K562 (cell line): ENCODE measurements around the gene PHLDA3. TPM values are rescaled to one million over a fixed set of nuclear protein-coding genes. Genes with fewer than 3 reads are reported as not detected.

Experiments
- HLTF ChIP-seq: fragments of 450-650 bp; IDR thresholded peaks from 2 replicates; pipeline ENCODE4 v1.6.1; 2016
- REST ChIP-seq, 2 experiments: fragments of 450-650 bp; formaldehyde crosslinking in 1 of 2; IDR thresholded peaks; 2 replicates each; pipeline versions ENCODE4 v1.4.0 to v1.6.1; 2014 to 2020; ENCODE audit warnings: mild to moderate bottlenecking in 2 of 2, borderline replicate concordance in 1 of 2, low read depth in 1 of 2
- SIRT6 ChIP-seq: IDR thresholded peaks from one replicate; pipeline ENCODE4 v1.6.1; 2012; ENCODE audit warnings: low read depth, mild to moderate bottlenecking, control low read depth, inconsistent platforms, low read length, moderate library complexity
- ZBTB1 ChIP-seq: sonication (generic); formaldehyde crosslinking; IDR thresholded peaks from 2 replicates; pipeline ENCODE4 v1.8.1; 2023; ENCODE audit warnings: missing genetic modification reagents, low read depth, mild to moderate bottlenecking, borderline replicate concordance
- ZBTB40 ChIP-seq, 2 experiments: fragments of 450-650 bp in 1 of 2; sonication (generic) in 1 of 2; formaldehyde crosslinking in 1 of 2; IDR thresholded peaks; 2 replicates each; pipeline versions ENCODE4 v1.7.1 to v1.9.0; 2016 to 2022; ENCODE audit warnings: inconsistent platforms in 1 of 2, mild to moderate bottlenecking in 1 of 2, missing genetic modification reagents in 1 of 2
- ZBTB9 ChIP-seq: fragments of 450-650 bp; formaldehyde crosslinking; IDR thresholded peaks from 2 replicates; pipeline ENCODE4 v1.4.0; 2020; ENCODE audit warnings: mild to moderate bottlenecking, moderate library complexity
- ZKSCAN8 ChIP-seq: fragments of 200-800 bp; sonication (Bioruptor generic); IDR thresholded peaks from 2 replicates; pipeline ENCODE4 v1.6.1; 2016; ENCODE audit warnings: missing genetic modification characterization, missing compliant biosample characterization
- ZNF165 ChIP-seq: fragments of 250-450 bp; sonication (Bioruptor Pico); IDR thresholded peaks from 2 replicates; pipeline ENCODE4 v1.4.0; 2020; ENCODE audit warnings: borderline replicate concordance
- ZNF316 ChIP-seq: fragments of 450-650 bp; IDR thresholded peaks from 2 replicates; pipeline ENCODE4 v1.6.1; 2016
- polyA plus RNA-seq, 8 experiments: library from polyadenylated mRNA; depleted of rRNA in 4 of 8; stranded (reverse) in 5 of 8; unstranded in 3 of 8; fragments of >200 nt; fragmentation: Nextera tagmentation in 2 of 8; fragmentation: Illumina TruSeq in 1 of 8; extraction: Ambion mirVana in 2 of 8; extraction: Trizol in 1 of 8; gene quantifications; 2 replicates each; pipeline versions ENCODE4 v1.2.1 to v1.2.3, GENCODE V29; 2011 to 2014; ENCODE audit warnings: inconsistent platforms in 1 of 8, missing spikeins in 1 of 8
- total RNA-seq, 7 experiments: library from RNA; depleted of rRNA in 6 of 7; stranded (reverse); fragments of >200 nt in 6 of 7; fragmentation: Illumina TruSeq in 2 of 7; extraction: Trizol in 2 of 7; gene quantifications; 2 replicates each; pipeline versions ENCODE4 v1.2.1 to v1.2.3, GENCODE V29; 2011 to 2021; ENCODE audit warnings: low replicate concordance in 1 of 7

The PHLDA3 gene
- total and polyA plus RNA-seq, 9 of the 15 experiments (the other 6 are each of a cell fraction or from before 2014, with no cell fraction given), result 0.11 to 0.27 TPM; not detected in 7

GRCh38 chr1:201436393-201436792 lies 32.6 kb downstream of the PHLDA3 start (continued):
- TF ChIP-seq ZBTB9 (CRISPR knock-in tag), result no peak
- TF ChIP-seq ZBTB40 (IDR thresholded peaks at IDR 0.05), result no peak
- TF ChIP-seq ZBTB40 (CRISPR knock-in tag; IDR thresholded peaks at IDR 0.05), result 0 out of 2 replicates have a peak, but pooled peaks have one; percentile 35
- no peak for TF ChIP-seq ZNF316
- no peak for TF ChIP-seq SIRT6
- TF ChIP-seq HLTF, result no peak
- no peak for TF ChIP-seq ZKSCAN8 (CRISPR knock-in tag)
- no peak for TF ChIP-seq ZNF165 (CRISPR knock-in tag)
- TF ChIP-seq REST (IDR thresholded peaks at IDR 0.05; ENCODE audit: borderline replicate concordance), result peak; percentile 14; the same call in 1 of the 2 replicates
- no peak for TF ChIP-seq REST (CRISPR knock-in tag; IDR thresholded peaks at IDR 0.05; ENCODE audit: low read depth)
- no peak for TF ChIP-seq ZBTB1 (CRISPR knock-in tag)
